PC-9 (cell line): ENCODE measurements around the gene HEATR5A. TPM values are rescaled to one million over a fixed set of nuclear protein-coding genes. Genes with fewer than 3 reads are reported as not detected.
"Not testable (repeated sequence)": the region's sequence is repeated elsewhere in the genome, so short reads cannot be mapped to it uniquely, and the experiment has no call there.

Experiments
- BruUV-seq: library from RNA; stranded (reverse); fragments of 400-500 nt; replicated peaks from 2 replicates; lab custom pipeline; 2021; lab: Mats Ljungman, UMichigan
- CTCF ChIA-PET: fragments of 300-600 bp; sonication (Branson Sonifier 250); formaldehyde crosslinking; loops from one replicate; lab custom pipeline; 2022; ENCODE audit warnings: antibody characterized with exemption; lab: Charles Lee
- POLR2A ChIA-PET: fragments of 300-600 bp; sonication (Branson Sonifier 250); formaldehyde crosslinking; loops from one replicate; lab custom pipeline; 2022; ENCODE audit warnings: antibody characterized with exemption; ENCODE audit not compliant: unreplicated experiment; lab: Charles Lee
- DNase-seq, 2 experiments: peaks; one replicate each; pipeline versions ENCODE4 v3.0.0 to v3.0.0-alpha.2; 2015 to 2022; ENCODE audit warnings: mixed read lengths in 1 of 2
- H2AFZ ChIP-seq: fragments of 200-600 bp; sonication (generic); 2 replicates; pipeline ENCODE4 v1.8.1; 2017; ENCODE audit warnings: antibody characterized with exemption
- H3F3A ChIP-seq: fragments of 200-600 bp; sonication (generic); 2 replicates; pipeline ENCODE4 v1.8.1; 2017; ENCODE audit warnings: antibody characterized with exemption, mild to moderate bottlenecking, low read depth; ENCODE audit not compliant: insufficient read depth
- H3K27ac ChIP-seq: fragments of 200-600 bp; sonication (generic); 2 replicates; pipeline ENCODE4 v1.6.1; 2016; ENCODE audit warnings: mixed run types
- H3K27me3 ChIP-seq: fragments of 200-600 bp; sonication (generic); 2 replicates; pipeline ENCODE4 v1.6.1; 2016; ENCODE audit warnings: low read depth, mixed run types; ENCODE audit not compliant: insufficient read depth
- H3K36me3 ChIP-seq: fragments of 200-600 bp; sonication (generic); 2 replicates; pipeline ENCODE4 v1.6.1; 2016; ENCODE audit warnings: low read depth, mixed run types
- H3K4me1 ChIP-seq: fragments of 200-600 bp; sonication (generic); replicated peaks from 2 replicates; pipeline ENCODE4 v1.6.1; 2016; ENCODE audit warnings: mixed run types; ENCODE audit not compliant: insufficient read depth
- H3K4me2 ChIP-seq: fragments of 200-600 bp; sonication (generic); 2 replicates; pipeline ENCODE4 v1.6.1; 2017; ENCODE audit warnings: mixed run types
- H3K4me3 ChIP-seq: fragments of 200-600 bp; sonication (generic); 2 replicates; pipeline ENCODE4 v1.6.1; 2016; ENCODE audit warnings: mixed run types
- H3K79me2 ChIP-seq: fragments of 200-600 bp; sonication (generic); 2 replicates; pipeline ENCODE4 v1.6.1; 2017; ENCODE audit warnings: low read depth, mixed run types
- H3K9me2 ChIP-seq: fragments of 200-600 bp; sonication (generic); 2 replicates; pipeline ENCODE4 v1.8.1; 2017; ENCODE audit warnings: mild to moderate bottlenecking; ENCODE audit not compliant: insufficient read depth
- H3K9me3 ChIP-seq: fragments of 200-600 bp; sonication (generic); 2 replicates; pipeline ENCODE4 v1.8.1; 2016; ENCODE audit warnings: low read depth; ENCODE audit not compliant: insufficient read depth
- H4K20me1 ChIP-seq: fragments of 200-600 bp; sonication (generic); 2 replicates; pipeline ENCODE4 v1.8.1; 2017; ENCODE audit not compliant: insufficient read depth
- CTCF ChIP-seq: fragments of 200-600 bp; sonication (generic); conservative IDR thresholded peaks from 2 replicates; pipeline ENCODE4 v1.6.1; 2017; ENCODE audit warnings: mixed run types, antibody characterized with exemption, mild to moderate bottlenecking, moderate library complexity
- EZH2 ChIP-seq: fragments of 200-600 bp; sonication (generic); IDR thresholded peaks from 2 replicates; pipeline ENCODE4 v1.8.0; 2017; ENCODE audit warnings: antibody characterized with exemption, low read depth
- intact Hi-C: fragments of 100-400 bp; cut with micrococcal nuclease; formaldehyde crosslinking; loops from one replicate; pipeline ENCODE4 v1.10.0; 2022; ENCODE audit not compliant: unreplicated experiment
- total RNA-seq: library from RNA; stranded (reverse); gene quantifications from 2 replicates; pipeline ENCODE4 v1.2.3, GENCODE V29; 2021

The HEATR5A gene
- total RNA-seq, 1 experiment from 2014 or later, result 25.7 TPM

GRCh38 chr14:31261523-31261858, 158.9 kb downstream of the HEATR5A start:
- no peak overlapping the region for H2AFZ ChIP-seq

GRCh38 chr14:31259040-31259435, 161.3 kb downstream of the HEATR5A start:
- DNase-seq, POLR2A ChIA-PET, intact Hi-C loops, CTCF ChIA-PET, H3K79me2 ChIP-seq, H3K36me3 ChIP-seq, H3K27me3 ChIP-seq, H3K4me2 ChIP-seq, H3K4me3 ChIP-seq, H3K27ac ChIP-seq, H2AFZ ChIP-seq, H3K9me2 ChIP-seq, BruUV-seq, H4K20me1 ChIP-seq, H3K9me3 ChIP-seq: not testable (repeated sequence)
- Histone ChIP-seq H3F3A (peaks cover 27% of the 10 kb centered on the region), H3K4me1 (peaks cover 30% of the 10 kb centered on the region)

More at GRCh38 chr14:31261523-31261858, 158.9 kb downstream of the HEATR5A start:
- Histone ChIP-seq H3K4me1 (peaks cover 52% of the 10 kb centered on the region), H3K4me2 (peak overlapping the region; percentile 61), H3K27ac (peak overlapping the region; percentile 83), H3K9me2 (no peaks in the 10 kb centered on the region), H3K27me3 (no peaks in the 10 kb centered on the region), H4K20me1 (no peaks in the 10 kb centered on the region), H3K9me3 (no peaks in the 10 kb centered on the region), H3K79me2 (no peaks in the 10 kb centered on the region), H3K4me3 (no peak overlapping the region), H3F3A (peaks cover 40% of the 10 kb centered on the region), H3K36me3 (no peaks in the 10 kb centered on the region)
- BruUV-seq, result no TSS peak
- no peak for DNase-seq
- ChIA-PET CTCF (no interaction called here), POLR2A (no interaction called here)
- intact Hi-C loops, result loop anchor here (5.0 kb wide), 1 partner anchor 34 kb away; no protein-coding TSS in a partner anchor
- TF ChIP-seq EZH2 (no peak), CTCF (no peak)

GRCh38 chr14:31258427-31259039, 161.8 kb downstream of the HEATR5A start:
- BruUV-seq, result no TSS peak
- Histone ChIP-seq H4K20me1 (no peaks in the 10 kb centered on the region), H3K27ac (no peak overlapping the region), H3K79me2 (no peaks in the 10 kb centered on the region), H3K4me3 (no peak overlapping the region), H3K4me1 (peaks cover 25% of the 10 kb centered on the region), H3K36me3 (no peaks in the 10 kb centered on the region), H3K27me3 (no peaks in the 10 kb centered on the region), H3K9me3 (no peaks in the 10 kb centered on the region), H3F3A (peaks cover 24% of the 10 kb centered on the region), H3K4me2 (no peak overlapping the region), H2AFZ (no peak overlapping the region), H3K9me2 (no peaks in the 10 kb centered on the region)
- no peak for TF ChIP-seq EZH2
- no peak for TF ChIP-seq CTCF
- DNase-seq, result peak in 1 of 2 experiments; percentile 15
- ChIA-PET CTCF (no interaction called here), POLR2A (no interaction called here)
- intact Hi-C loops, result no loop called here

- H3K4me3 ChIP-seq, H3K9me3 ChIP-seq, H3K36me3 ChIP-seq, H3K4me2 ChIP-seq, H3K9me2 ChIP-seq, H4K20me1 ChIP-seq, H3K27ac ChIP-seq, CTCF ChIA-PET, H3K27me3 ChIP-seq, intact Hi-C loops, H3K79me2 ChIP-seq, BruUV-seq, H2AFZ ChIP-seq, POLR2A ChIA-PET, DNase-seq: not testable (repeated sequence)
- peaks cover 18% of the 10 kb centered on the region for H3F3A ChIP-seq
- H3K4me1 ChIP-seq, result peaks cover 20% of the 10 kb centered on the region
These were observed 162.6 kb downstream of the HEATR5A start for GRCh38 chr14:31257554-31258426.
